Neuronal stem cell (in vitro differentiated cells): ENCODE data around the gene KRTAP21-2. TPM values are rescaled to one million over a fixed set of nuclear protein-coding genes. Genes with fewer than 3 reads are reported as not detected.

ENCODE experiments used
- DNase-seq: peaks from one replicate; pipeline ENCODE4 v3.0.0-alpha.2; 2013; ENCODE audit warnings: low spot score
- H2AFZ ChIP-seq: one replicate; pipeline ENCODE4 v1.6.1; 2013; ENCODE audit warnings: mild to moderate bottlenecking, low read length, inconsistent platforms
- H2AK5ac ChIP-seq: 2 replicates; pipeline ENCODE4 v1.6.1; 2013; ENCODE audit warnings: low read depth, mild to moderate bottlenecking, inconsistent platforms, low read length, moderate library complexity, mixed read lengths
- H2BK120ac ChIP-seq: 2 replicates; pipeline ENCODE4 v1.6.1; 2013; ENCODE audit warnings: low read depth, mild to moderate bottlenecking, inconsistent platforms, low read length, moderate library complexity, mixed read lengths
- H2BK12ac ChIP-seq: one replicate; pipeline ENCODE4 v1.6.1; 2013; ENCODE audit warnings: low read length, inconsistent platforms
- H2BK15ac ChIP-seq: 2 replicates; pipeline ENCODE4 v1.6.1; 2013; ENCODE audit warnings: mild to moderate bottlenecking, low read length, inconsistent platforms, mixed read lengths
- H2BK5ac ChIP-seq: one replicate; pipeline ENCODE4 v1.6.1; 2013; ENCODE audit warnings: inconsistent platforms, mild to moderate bottlenecking, low read length, moderate library complexity
- H3K14ac ChIP-seq: one replicate; pipeline ENCODE4 v1.6.1; 2013; ENCODE audit warnings: low read length, inconsistent platforms
- H3K18ac ChIP-seq: 2 replicates; pipeline ENCODE4 v1.6.1; 2013; ENCODE audit warnings: low read length, inconsistent platforms
- H3K23ac ChIP-seq: 2 replicates; pipeline ENCODE4 v1.6.1; 2013; ENCODE audit warnings: low read depth, mild to moderate bottlenecking, mixed read lengths, low read length, inconsistent platforms; ENCODE audit not compliant: poor library complexity
- H3K27ac ChIP-seq: replicated peaks from 3 replicates; pipeline ENCODE4 v1.5.1; 2013; ENCODE audit warnings: low read length, inconsistent platforms
- H3K27me3 ChIP-seq, 3 experiments: 2 replicates each; pipeline ENCODE4 v1.6.1; 2013; ENCODE audit warnings: low read length in 3 of 3, mild to moderate bottlenecking in 2 of 3, inconsistent platforms in 1 of 3, low read depth in 1 of 3, mixed read lengths in 1 of 3, moderate library complexity in 1 of 3; ENCODE audit not compliant: control insufficient read depth in 3 of 3, insufficient read depth in 3 of 3
- H3K36me3 ChIP-seq, 2 donors: replicated peaks in 1 of 2; 2 replicates each; pipeline ENCODE4 v1.6.1; 2013; ENCODE audit warnings: low read length in 2 of 2; ENCODE audit not compliant: control insufficient read depth in 2 of 2, insufficient read depth in 2 of 2
- H3K4ac ChIP-seq: 2 replicates; pipeline ENCODE4 v1.6.1; 2013; ENCODE audit warnings: inconsistent platforms, mild to moderate bottlenecking, low read length, moderate library complexity
- H3K4me1 ChIP-seq, 2 donors: 1 replicate in 1 of 2; 2 replicates in 1 of 2; pipeline ENCODE4 v1.6.1; 2013; ENCODE audit warnings: low read length in 2 of 2, low read depth in 1 of 2; ENCODE audit not compliant: control insufficient read depth in 2 of 2, insufficient read depth in 1 of 2
- H3K4me2 ChIP-seq: one replicate; pipeline ENCODE4 v1.6.1; 2013; ENCODE audit warnings: mild to moderate bottlenecking, low read length, inconsistent platforms; ENCODE audit not compliant: insufficient read depth, poor library complexity, severe bottlenecking
- H3K4me3 ChIP-seq, 2 donors: 2 replicates each; pipeline ENCODE4 v1.5.1; 2013; ENCODE audit warnings: low read length in 2 of 2, mild to moderate bottlenecking in 2 of 2, inconsistent platforms in 1 of 2, moderate library complexity in 1 of 2
- H3K79me1 ChIP-seq: one replicate; pipeline ENCODE4 v1.6.1; 2013; ENCODE audit warnings: low read depth, mild to moderate bottlenecking, inconsistent platforms, low read length, moderate library complexity
- H3K9ac ChIP-seq: one replicate; pipeline ENCODE4 v1.6.1; 2013; ENCODE audit warnings: mild to moderate bottlenecking, low read depth, low read length, inconsistent platforms; ENCODE audit not compliant: poor library complexity
- H3K9me3 ChIP-seq, 2 donors: replicated peaks in 1 of 2; 2 replicates each; pipeline versions ENCODE3 to v1.6.1; 2013; ENCODE audit warnings: low read length in 2 of 2, mild to moderate bottlenecking in 2 of 2, inconsistent platforms in 1 of 2, low read depth in 1 of 2, mixed read lengths in 1 of 2, moderate library complexity in 1 of 2; ENCODE audit not compliant: control insufficient read depth in 2 of 2, insufficient read depth in 1 of 2
- H4K8ac ChIP-seq: one replicate; pipeline ENCODE4 v1.6.1; 2013; ENCODE audit warnings: low read depth, mild to moderate bottlenecking, inconsistent platforms, low read length, moderate library complexity
- H4K91ac ChIP-seq: one replicate; pipeline ENCODE4 v1.6.1; 2013; ENCODE audit warnings: low read length, low read depth, mild to moderate bottlenecking, inconsistent platforms; ENCODE audit not compliant: poor library complexity
- WGBS, 2 donors: extraction: QIAGEN DNeasy Blood & Tissue Kit; methylation state at CpG; one replicate each; pipeline ENCODE4 v1.1.7; 2013; ENCODE audit warnings: missing lambda C conversion rate in 2 of 2, mixed read lengths in 1 of 2; ENCODE audit not compliant: insufficient read length in 2 of 2, insufficient replicate concordance in 1 of 2; ENCODE audit errors: extremely low coverage in 2 of 2; 5-methylcytosine and 5-hydroxymethylcytosine counted together
- small RNA-seq: library from polyadenylated mRNA; stranded (forward); fragments of <200 nt; extraction: miRNeasy Mini kit (QIAGEN cat#:217004); gene quantifications from one replicate; pipeline ENCODE3, GENCODE V24; 2013; ENCODE audit not compliant: insufficient read depth

KRTAP21-2 gene

DNA sequence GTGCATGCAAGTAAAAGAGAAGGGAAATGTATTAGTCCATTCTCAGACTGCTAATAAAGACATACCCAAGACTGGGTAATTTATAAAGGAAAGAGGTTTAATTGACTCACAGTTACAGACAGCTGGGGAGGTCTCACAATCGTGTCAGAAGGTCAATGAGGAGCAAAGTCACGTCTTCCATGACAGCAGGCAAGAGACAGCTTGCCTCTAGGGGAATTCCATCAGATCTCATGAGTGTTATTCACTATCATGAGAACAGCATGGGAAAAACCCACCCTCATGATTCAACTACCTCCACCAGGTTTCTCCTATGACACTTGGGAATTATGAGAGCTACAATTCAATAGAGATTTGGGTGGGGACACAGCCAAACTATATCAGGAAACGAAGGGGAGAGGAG lies 36.6 kb downstream of the KRTAP21-2 start:
- no peak overlapping the region for H3K27ac ChIP-seq
- no peak overlapping the region for H2AK5ac ChIP-seq
- peaks cover 0 to 1% of the 10 kb centered on the region in 2 donors for H3K9me3 ChIP-seq
- no peak overlapping the region for H2BK12ac ChIP-seq
- H3K23ac ChIP-seq, result no peak overlapping the region
- no peaks in the 10 kb centered on the region for H3K79me1 ChIP-seq
- no peaks in the 10 kb centered on the region for H3K27me3 ChIP-seq
- H4K91ac ChIP-seq, result no peak overlapping the region
- no peaks in the 10 kb centered on the region for H3K4me1 ChIP-seq
- DNase-seq, result no peak
- WGBS, 2 donors, result no CpG with 5 or more reads among the region's 3 CpGs
- H3K4me2 ChIP-seq, result no peak overlapping the region
- H2AFZ ChIP-seq, result no peak overlapping the region
- H2BK5ac ChIP-seq, result no peak overlapping the region
- no peak overlapping the region for H2BK120ac ChIP-seq
- no peak overlapping the region for H3K9ac ChIP-seq
- no peak overlapping the region for H3K4me3 ChIP-seq
- H3K18ac ChIP-seq, result no peak overlapping the region
- no peaks in the 10 kb centered on the region for H3K36me3 ChIP-seq
- H2BK15ac ChIP-seq, result no peak overlapping the region
- no peak overlapping the region for H4K8ac ChIP-seq
- H3K14ac ChIP-seq, result no peak overlapping the region
- H3K4ac ChIP-seq, result no peak overlapping the region

DNA sequence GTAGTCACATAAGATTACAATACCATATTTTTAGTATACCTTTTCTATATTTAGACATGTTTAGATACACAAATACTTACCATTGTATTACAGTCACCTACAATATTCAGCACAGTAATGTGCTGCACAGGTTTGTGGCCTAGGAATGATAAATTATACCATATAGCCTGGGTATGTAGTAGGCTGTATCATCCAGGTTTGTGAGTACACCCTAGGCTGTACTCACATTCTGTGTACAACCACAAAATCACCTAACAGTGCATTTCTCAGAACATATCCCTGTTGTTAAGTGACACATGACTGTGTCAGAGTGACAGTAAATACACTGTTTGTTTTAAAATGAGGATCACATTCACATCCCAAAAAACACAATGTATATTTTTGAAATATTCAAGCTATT lies 39.6 kb downstream of the KRTAP21-2 start:
- Histone ChIP-seq H3K27ac (no peak overlapping the region), H3K9me3 (no peaks in the 10 kb centered on the region), H2BK5ac (no peak overlapping the region), H2AFZ (no peak overlapping the region), H2BK15ac (no peak overlapping the region), H2BK12ac (no peak overlapping the region), H3K9ac (no peak overlapping the region), H4K8ac (no peak overlapping the region), H4K91ac (no peak overlapping the region), H3K36me3 (no peaks in the 10 kb centered on the region), H3K4me2 (no peak overlapping the region), H3K4ac (no peak overlapping the region), H3K4me3 (no peak overlapping the region), H3K4me1 (no peaks in the 10 kb centered on the region), H3K18ac (no peak overlapping the region), H3K27me3 (no peaks in the 10 kb centered on the region), H3K23ac (no peak overlapping the region), H3K14ac (no peak overlapping the region), H2AK5ac (no peak overlapping the region), H3K79me1 (no peaks in the 10 kb centered on the region), H2BK120ac (no peak overlapping the region)
- no peak for DNase-seq

Small RNAs within 50 kb of the gene (small RNA-seq; reads per million reads assigned to genes)
- gene AP000244.1 (not detected), gene KRTAP21-3 (not detected)
